Liver (tissue), 3 donors: Measurements from ENCODE around the gene INO80.

Experiments
- HNF4A ChIP-seq, 2 donors: conservative IDR thresholded peaks; 2 replicates each; pipeline ENCODE4 v1.6.1; 2016; ENCODE audit warnings: antibody characterized with exemption in 2 of 2, mild to moderate bottlenecking in 2 of 2
- JUND ChIP-seq, 2 donors: IDR thresholded peaks; 2 replicates each; pipeline ENCODE4 v1.6.1; 2016; ENCODE audit warnings: antibody characterized with exemption in 2 of 2
- NR2F2 ChIP-seq: IDR thresholded peaks from 2 replicates; pipeline ENCODE4 v1.6.1; 2016; ENCODE audit warnings: antibody characterized with exemption
- RAD21 ChIP-seq, 2 donors: IDR thresholded peaks; 2 replicates each; pipeline ENCODE4 v1.6.1; 2016; ENCODE audit warnings: antibody characterized with exemption in 2 of 2, mild to moderate bottlenecking in 2 of 2
- RXRA ChIP-seq, 2 donors: IDR thresholded peaks; 2 replicates each; pipeline ENCODE4 v1.6.1; 2017 to 2018; ENCODE audit warnings: antibody characterized with exemption in 2 of 2, mild to moderate bottlenecking in 1 of 2
- SP1 ChIP-seq: IDR thresholded peaks from 2 replicates; pipeline ENCODE4 v1.6.1; 2018; ENCODE audit warnings: antibody characterized with exemption, mild to moderate bottlenecking
- TAF1 ChIP-seq: conservative IDR thresholded peaks from 2 replicates; pipeline ENCODE4 v1.6.1; 2016; ENCODE audit warnings: antibody characterized with exemption, mild to moderate bottlenecking
- YY1 ChIP-seq: IDR thresholded peaks from 2 replicates; pipeline ENCODE4 v1.6.1; 2016; ENCODE audit warnings: antibody characterized with exemption, mild to moderate bottlenecking
- TF ChIP-seq, protein P1 (sequence below): fragments of 150-350 bp; IDR thresholded peaks from 2 replicates; pipeline ENCODE4 v1.5.1; 2017; ENCODE audit warnings: improper control_type of control experiment, low read depth, low read length; ENCODE audit not compliant: missing input control
- TF ChIP-seq, protein P2 (sequence below): IDR thresholded peaks from 2 replicates; pipeline ENCODE4 v1.6.1; 2016; ENCODE audit warnings: antibody characterized with exemption
- TF ChIP-seq, protein P3 (sequence below): IDR thresholded peaks from 2 replicates; pipeline ENCODE4 v1.6.1; 2016; ENCODE audit warnings: antibody characterized with exemption, mild to moderate bottlenecking
- TF ChIP-seq, protein P4 (sequence below): IDR thresholded peaks from 2 replicates; pipeline ENCODE4 v1.6.1; 2016; ENCODE audit warnings: antibody characterized with exemption
- donor health status: healthy.
- donor health status: healthy.

DNA sequence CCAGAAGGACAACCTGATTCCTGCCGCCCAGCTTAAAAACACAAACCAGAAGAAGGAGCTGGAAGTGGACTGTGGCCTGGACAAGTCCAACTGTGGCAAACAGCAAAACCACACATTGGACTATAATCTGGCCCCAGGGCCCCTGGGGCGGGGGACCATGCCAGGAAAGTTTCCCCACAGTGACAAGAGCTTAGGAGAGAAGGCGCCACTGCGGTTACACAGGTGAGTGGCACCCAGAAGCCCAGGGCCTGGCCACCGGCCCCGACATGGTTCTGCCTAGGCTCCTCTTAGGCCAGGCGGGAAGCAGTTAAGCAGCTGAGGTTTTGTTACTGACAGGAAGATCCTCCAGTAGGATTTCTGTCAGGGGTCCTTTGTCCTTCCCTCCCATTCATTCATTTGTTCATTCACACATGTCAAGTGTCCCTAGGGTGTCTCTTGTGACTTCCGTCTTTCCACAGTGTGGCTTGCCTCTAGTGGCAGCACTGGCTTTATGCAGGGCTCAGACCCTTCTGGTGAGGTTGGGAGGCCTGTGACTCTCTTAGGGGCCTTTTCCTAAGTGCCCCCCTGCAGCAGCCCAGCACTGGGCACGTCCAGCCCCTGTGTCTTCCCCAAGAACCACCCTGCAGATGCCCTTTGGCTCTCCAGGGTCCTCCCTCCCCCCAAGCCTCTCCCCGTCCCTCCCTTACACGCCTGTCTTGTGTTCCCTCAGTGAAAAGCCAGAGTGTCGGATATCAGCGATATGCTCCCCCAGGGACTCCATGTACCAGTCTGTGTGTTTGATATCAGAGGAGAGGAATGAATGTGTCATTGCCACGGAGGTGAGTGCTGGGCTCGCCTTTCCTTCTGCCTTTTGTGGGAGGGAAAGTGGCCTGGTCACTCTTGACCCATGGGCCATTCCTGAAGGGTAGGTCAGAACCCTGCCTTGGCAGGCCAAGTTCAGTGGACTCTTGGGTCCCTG lies 179.1 kb downstream of the INO80 start:
- TF ChIP-seq, protein P1, sequence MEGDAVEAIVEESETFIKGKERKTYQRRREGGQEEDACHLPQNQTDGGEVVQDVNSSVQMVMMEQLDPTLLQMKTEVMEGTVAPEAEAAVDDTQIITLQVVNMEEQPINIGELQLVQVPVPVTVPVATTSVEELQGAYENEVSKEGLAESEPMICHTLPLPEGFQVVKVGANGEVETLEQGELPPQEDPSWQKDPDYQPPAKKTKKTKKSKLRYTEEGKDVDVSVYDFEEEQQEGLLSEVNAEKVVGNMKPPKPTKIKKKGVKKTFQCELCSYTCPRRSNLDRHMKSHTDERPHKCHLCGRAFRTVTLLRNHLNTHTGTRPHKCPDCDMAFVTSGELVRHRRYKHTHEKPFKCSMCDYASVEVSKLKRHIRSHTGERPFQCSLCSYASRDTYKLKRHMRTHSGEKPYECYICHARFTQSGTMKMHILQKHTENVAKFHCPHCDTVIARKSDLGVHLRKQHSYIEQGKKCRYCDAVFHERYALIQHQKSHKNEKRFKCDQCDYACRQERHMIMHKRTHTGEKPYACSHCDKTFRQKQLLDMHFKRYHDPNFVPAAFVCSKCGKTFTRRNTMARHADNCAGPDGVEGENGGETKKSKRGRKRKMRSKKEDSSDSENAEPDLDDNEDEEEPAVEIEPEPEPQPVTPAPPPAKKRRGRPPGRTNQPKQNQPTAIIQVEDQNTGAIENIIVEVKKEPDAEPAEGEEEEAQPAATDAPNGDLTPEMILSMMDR, result no peak
- TF ChIP-seq, protein P2, sequence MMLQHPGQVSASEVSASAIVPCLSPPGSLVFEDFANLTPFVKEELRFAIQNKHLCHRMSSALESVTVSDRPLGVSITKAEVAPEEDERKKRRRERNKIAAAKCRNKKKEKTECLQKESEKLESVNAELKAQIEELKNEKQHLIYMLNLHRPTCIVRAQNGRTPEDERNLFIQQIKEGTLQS, result no peak
- TF ChIP-seq RXRA (IDR thresholded peaks at IDR 0.05) (peak; percentile 62 to 70), RAD21 (IDR thresholded peaks at IDR 0.05) (peak in 1 of 2 donors; percentile 44), JUND (IDR thresholded peaks at IDR 0.05) (peak in 1 of 2 donors; percentile 38), TAF1 (no peak), NR2F2 (no peak), YY1 (no peak), HNF4A (conservative IDR thresholded peaks at IDR 0.05) (peak; percentile 93 to 98), SP1 (peak; percentile 96)
- TF ChIP-seq, protein P3, sequence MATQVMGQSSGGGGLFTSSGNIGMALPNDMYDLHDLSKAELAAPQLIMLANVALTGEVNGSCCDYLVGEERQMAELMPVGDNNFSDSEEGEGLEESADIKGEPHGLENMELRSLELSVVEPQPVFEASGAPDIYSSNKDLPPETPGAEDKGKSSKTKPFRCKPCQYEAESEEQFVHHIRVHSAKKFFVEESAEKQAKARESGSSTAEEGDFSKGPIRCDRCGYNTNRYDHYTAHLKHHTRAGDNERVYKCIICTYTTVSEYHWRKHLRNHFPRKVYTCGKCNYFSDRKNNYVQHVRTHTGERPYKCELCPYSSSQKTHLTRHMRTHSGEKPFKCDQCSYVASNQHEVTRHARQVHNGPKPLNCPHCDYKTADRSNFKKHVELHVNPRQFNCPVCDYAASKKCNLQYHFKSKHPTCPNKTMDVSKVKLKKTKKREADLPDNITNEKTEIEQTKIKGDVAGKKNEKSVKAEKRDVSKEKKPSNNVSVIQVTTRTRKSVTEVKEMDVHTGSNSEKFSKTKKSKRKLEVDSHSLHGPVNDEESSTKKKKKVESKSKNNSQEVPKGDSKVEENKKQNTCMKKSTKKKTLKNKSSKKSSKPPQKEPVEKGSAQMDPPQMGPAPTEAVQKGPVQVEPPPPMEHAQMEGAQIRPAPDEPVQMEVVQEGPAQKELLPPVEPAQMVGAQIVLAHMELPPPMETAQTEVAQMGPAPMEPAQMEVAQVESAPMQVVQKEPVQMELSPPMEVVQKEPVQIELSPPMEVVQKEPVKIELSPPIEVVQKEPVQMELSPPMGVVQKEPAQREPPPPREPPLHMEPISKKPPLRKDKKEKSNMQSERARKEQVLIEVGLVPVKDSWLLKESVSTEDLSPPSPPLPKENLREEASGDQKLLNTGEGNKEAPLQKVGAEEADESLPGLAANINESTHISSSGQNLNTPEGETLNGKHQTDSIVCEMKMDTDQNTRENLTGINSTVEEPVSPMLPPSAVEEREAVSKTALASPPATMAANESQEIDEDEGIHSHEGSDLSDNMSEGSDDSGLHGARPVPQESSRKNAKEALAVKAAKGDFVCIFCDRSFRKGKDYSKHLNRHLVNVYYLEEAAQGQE, result no peak
- TF ChIP-seq, protein P4, sequence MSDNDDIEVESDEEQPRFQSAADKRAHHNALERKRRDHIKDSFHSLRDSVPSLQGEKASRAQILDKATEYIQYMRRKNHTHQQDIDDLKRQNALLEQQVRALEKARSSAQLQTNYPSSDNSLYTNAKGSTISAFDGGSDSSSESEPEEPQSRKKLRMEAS, result peak; percentile 55
